Common myeloid progenitor, CD34-positive (primary cell): Measurements from ENCODE around the gene MYT1.
"Not testable (repeated sequence)": the region's sequence is repeated elsewhere in the genome, so short reads cannot be mapped to it uniquely, and the experiment has no call there.

Experiments
- CTCF ChIA-PET: fragments of 350-600 bp; sonication (Branson Sonifier 250); formaldehyde crosslinking; loops from one replicate; lab custom pipeline; 2021; ENCODE audit warnings: antibody characterized with exemption; lab: Charles Lee
- POLR2A ChIA-PET: fragments of 350-600 bp; sonication (Branson Sonifier 250); formaldehyde crosslinking; loops from one replicate; lab custom pipeline; 2021; ENCODE audit warnings: antibody characterized with exemption; lab: Charles Lee
- DNase-seq, 3 donors: peaks; one replicate each; pipeline versions ENCODE4 v3.0.0 to v3.0.0-alpha.2; 2013
- H3K27ac ChIP-seq, 2 experiments: 1 replicate in 1 of 2; 2 replicates in 1 of 2; pipeline ENCODE4 v1.7.0; 2013; ENCODE audit warnings: inconsistent platforms in 2 of 2, low read length in 2 of 2, mild to moderate bottlenecking in 2 of 2, low read depth in 1 of 2, moderate library complexity in 1 of 2; ENCODE audit not compliant: severe bottlenecking in 2 of 2, insufficient read depth in 1 of 2, poor library complexity in 1 of 2
- H3K27me3 ChIP-seq, 5 experiments: replicated peaks in 2 of 5; 1 replicate in 3 of 5; 2 replicates in 2 of 5; pipeline versions ENCODE4 v1.6.1 to v1.7.0; 2013; ENCODE audit warnings: low read length in 4 of 5, mild to moderate bottlenecking in 2 of 5, moderate library complexity in 2 of 5, inconsistent platforms in 1 of 5; ENCODE audit not compliant: insufficient read depth in 5 of 5, control insufficient read depth in 4 of 5
- H3K36me3 ChIP-seq, 4 experiments: 1 replicate in 2 of 4; 2 replicates in 2 of 4; pipeline versions ENCODE4 v1.6.1 to v1.7.0; 2013; ENCODE audit warnings: low read length in 3 of 4, control low read depth in 1 of 4, mild to moderate bottlenecking in 1 of 4; ENCODE audit not compliant: control insufficient read depth in 4 of 4, insufficient read depth in 4 of 4
- H3K4me1 ChIP-seq, 4 experiments: 1 replicate in 3 of 4; 2 replicates in 1 of 4; pipeline versions ENCODE4 v1.6.1 to v1.7.1; 2013; ENCODE audit warnings: low read length in 3 of 4, mild to moderate bottlenecking in 3 of 4, control low read depth in 1 of 4, inconsistent platforms in 1 of 4, moderate library complexity in 1 of 4; ENCODE audit not compliant: control insufficient read depth in 4 of 4, insufficient read depth in 4 of 4; ENCODE audit errors: control extremely low read depth in 1 of 4
- H3K4me3 ChIP-seq, 7 experiments: 1 replicate in 4 of 7; 2 replicates in 3 of 7; pipeline versions ENCODE4 v1.5.1 to v1.7.0; 2013; ENCODE audit warnings: mild to moderate bottlenecking in 7 of 7, low read length in 6 of 7, moderate library complexity in 6 of 7, inconsistent platforms in 2 of 7, low read depth in 2 of 7, control low read depth in 1 of 7; ENCODE audit not compliant: insufficient read depth in 4 of 7, control insufficient read depth in 1 of 7; ENCODE audit errors: extremely low read depth in 1 of 7
- H3K9me3 ChIP-seq, 5 experiments: 1 replicate in 4 of 5; 2 replicates in 1 of 5; pipeline versions ENCODE4 v1.6.1 to v1.7.1; 2013; ENCODE audit warnings: low read length in 4 of 5, mild to moderate bottlenecking in 2 of 5, inconsistent platforms in 1 of 5, low read depth in 1 of 5, moderate library complexity in 1 of 5; ENCODE audit not compliant: control insufficient read depth in 4 of 5, insufficient read depth in 2 of 5; ENCODE audit errors: control extremely low read depth in 1 of 5
- WGBS: methylation state at CpG from one replicate; pipeline ENCODE4 v1.1.5; 2013; ENCODE audit not compliant: insufficient coverage; 5-methylcytosine and 5-hydroxymethylcytosine counted together

Gene MYT1

GRCh38 chr20:64234291-64234791 lies 70.1 kb downstream of the MYT1 start:
- ChIA-PET CTCF (no interaction called here), POLR2A (no interaction called here)
- no peaks in the 10 kb centered on the region for H3K9me3 ChIP-seq
- H3K4me1 ChIP-seq: no peaks in the 10 kb centered on the region
- no peaks in the 10 kb centered on the region for H3K36me3 ChIP-seq
- DNase-seq: no peak
- H3K27me3 ChIP-seq: no peaks in the 10 kb centered on the region
- no peak overlapping the region for H3K27ac ChIP-seq
- WGBS: 96% methylated on average over 8 of the region's 11 CpGs
- no peak overlapping the region for H3K4me3 ChIP-seq

DNA sequence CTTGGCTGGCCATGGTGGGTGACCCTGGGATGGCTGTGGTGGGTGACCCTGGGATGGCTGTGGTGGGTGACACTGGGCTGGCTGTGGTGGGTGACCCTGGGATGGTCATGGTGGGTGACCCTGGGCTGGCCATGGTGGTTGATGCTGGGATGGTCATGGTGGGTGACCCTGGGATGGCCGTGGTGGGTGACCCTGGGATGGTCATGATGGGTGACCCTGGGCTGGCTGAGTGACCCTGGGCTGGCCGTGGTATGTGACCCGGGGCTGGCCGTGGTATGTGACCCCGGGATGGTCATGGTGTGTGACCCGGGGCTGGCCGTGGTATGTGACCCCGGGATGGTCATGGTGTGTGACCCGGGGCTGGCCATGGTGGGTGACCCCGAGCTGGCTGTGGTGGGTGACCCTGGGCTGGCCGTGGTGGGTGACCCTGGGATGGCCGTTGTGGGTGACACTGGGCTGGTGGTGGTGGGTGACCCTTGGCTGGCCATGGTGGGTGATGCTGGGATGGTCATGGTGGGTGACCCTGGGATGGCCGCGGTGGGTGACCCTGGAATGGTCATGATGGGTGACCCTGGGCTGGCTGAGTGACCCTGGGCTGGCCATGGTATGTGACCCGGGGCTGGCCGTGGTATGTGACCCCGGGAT lies 70.8 kb downstream of the MYT1 start:
- H3K27me3 ChIP-seq, H3K9me3 ChIP-seq, H3K36me3 ChIP-seq, POLR2A ChIA-PET, DNase-seq, H3K27ac ChIP-seq, H3K4me1 ChIP-seq, H3K4me3 ChIP-seq, CTCF ChIA-PET: not testable (repeated sequence)
- 100% methylated on average over 2 of the region's 17 CpGs for WGBS

DNA sequence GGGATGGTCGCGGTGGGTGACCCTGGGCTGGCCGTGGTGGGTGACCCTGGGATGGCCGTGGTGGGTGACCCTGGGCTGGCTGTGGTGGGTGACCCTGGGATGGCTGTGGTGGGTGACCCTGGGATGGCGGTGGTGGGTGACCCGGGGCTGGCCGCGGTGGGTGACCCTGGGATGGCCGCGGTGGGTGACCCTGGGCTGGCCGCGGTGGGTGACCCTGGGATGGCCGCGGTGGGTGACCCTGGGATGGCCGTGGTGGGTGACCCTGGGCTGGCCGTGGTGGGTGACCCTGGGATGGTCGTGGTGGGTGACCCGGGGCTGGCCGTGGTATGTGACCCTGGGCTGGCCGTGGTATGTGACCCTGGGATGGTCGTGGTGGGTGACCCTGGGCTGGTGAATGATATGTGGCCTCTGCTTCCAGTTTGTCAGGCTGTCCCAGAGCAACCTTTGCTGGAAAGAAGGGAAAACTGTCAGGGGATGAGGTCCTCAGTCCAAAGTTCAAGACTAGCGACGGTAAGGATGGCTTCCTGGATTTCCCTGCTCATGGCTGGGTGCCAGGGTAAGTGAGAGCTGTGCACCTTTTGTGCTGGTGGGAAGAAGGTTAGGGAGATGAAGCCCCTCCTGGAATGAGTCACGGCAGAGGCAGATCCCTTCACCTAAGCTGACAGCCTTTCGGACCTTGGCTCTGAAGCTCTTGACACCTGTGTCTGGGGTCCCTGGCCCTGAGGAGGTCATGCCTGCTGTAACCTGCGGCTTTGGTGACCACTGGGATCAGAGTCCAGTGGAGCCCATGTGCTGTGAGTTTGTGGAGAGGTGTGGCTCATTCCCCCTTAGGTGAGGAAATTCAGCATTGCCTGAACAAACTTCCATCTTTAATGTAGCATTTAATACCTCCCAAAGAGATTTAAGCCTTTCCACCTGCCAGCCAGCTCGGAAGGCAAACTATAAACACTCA lies 72.2 kb downstream of the MYT1 start:
- Histone ChIP-seq H3K4me3 (no peak overlapping the region), H3K4me1 (no peaks in the 10 kb centered on the region), H3K27me3 (no peaks in the 10 kb centered on the region), H3K9me3 (no peaks in the 10 kb centered on the region), H3K36me3 (no peaks in the 10 kb centered on the region), H3K27ac (no peak overlapping the region)
- CTCF ChIA-PET: interaction anchor here (0.6 kb wide), 1 partner anchor 23 kb away, joined by 3 read pairs; no protein-coding TSS in a partner anchor
- DNase-seq: no peak
- POLR2A ChIA-PET: no interaction called here
- 95% methylated on average over 17 of the region's 27 CpGs for WGBS

GRCh38 chr20:64237316-64237715 lies 73.1 kb downstream of the MYT1 start:
- 94% methylated on average over 6 of the region's 17 CpGs for WGBS
- H3K4me1 ChIP-seq: no peaks in the 10 kb centered on the region
- no peak overlapping the region for H3K4me3 ChIP-seq
- no peaks in the 10 kb centered on the region for H3K36me3 ChIP-seq
- no peaks in the 10 kb centered on the region for H3K27me3 ChIP-seq
- H3K27ac ChIP-seq: no peak overlapping the region
- DNase-seq: no peak
- no peaks in the 10 kb centered on the region for H3K9me3 ChIP-seq
- CTCF ChIA-PET: interaction anchor here (0.6 kb wide), 1 partner anchor 22 kb away, joined by 3 read pairs; no protein-coding TSS in a partner anchor
- POLR2A ChIA-PET: no interaction called here

DNA sequence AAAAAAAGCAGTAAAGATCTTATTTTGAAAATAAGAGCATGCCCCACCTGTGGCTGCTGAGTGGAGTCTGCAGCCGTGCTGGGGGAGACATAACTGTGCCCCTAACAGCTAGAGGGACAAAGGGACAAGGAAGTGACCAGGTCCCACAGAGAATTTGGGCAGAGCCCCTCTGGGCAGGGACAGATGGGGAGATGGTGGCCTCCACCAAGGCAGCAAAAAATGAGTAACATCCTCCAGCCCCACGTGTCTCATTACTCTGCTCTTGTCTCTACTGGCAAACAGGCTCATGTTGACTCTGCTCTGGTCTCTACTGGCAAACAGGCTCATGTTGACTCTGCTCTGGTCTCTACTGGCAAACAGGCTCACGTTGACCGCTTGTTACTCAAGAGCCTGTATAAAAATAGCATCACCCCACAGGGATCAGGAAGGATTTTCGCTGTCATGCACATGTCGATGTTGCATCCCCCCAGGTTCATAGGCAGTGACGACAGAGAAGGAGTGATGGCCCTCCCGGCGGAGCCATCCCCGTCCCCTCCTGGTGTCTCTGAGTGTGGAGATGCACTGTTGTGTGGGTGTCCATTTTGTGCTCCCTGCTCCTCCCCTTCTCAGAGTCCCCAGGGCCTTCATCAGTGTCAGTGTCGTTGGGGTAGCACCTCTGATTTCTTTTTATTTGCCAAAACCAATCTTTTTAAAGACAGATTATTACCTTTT lies 74.0 kb downstream of the MYT1 start:
- H3K36me3 ChIP-seq: no peaks in the 10 kb centered on the region
- H3K4me1 ChIP-seq: no peaks in the 10 kb centered on the region
- H3K27me3 ChIP-seq: no peaks in the 10 kb centered on the region
- no peak overlapping the region for H3K27ac ChIP-seq
- H3K4me3 ChIP-seq: no peak overlapping the region
- WGBS: 98% methylated on average over 8 of the region's 11 CpGs
- no peaks in the 10 kb centered on the region for H3K9me3 ChIP-seq
- POLR2A ChIA-PET: no interaction called here
- DNase-seq: no peak
- CTCF ChIA-PET: no interaction called here

- ChIA-PET CTCF (interaction anchor here (1.7 kb wide), 1 partner anchor 10 kb away, joined by 5 read pairs; no protein-coding TSS in a partner anchor), POLR2A (no interaction called here)
- WGBS: 92% methylated on average over 6 of the region's 7 CpGs
- DNase-seq: no peak
- Histone ChIP-seq H3K4me1 (no peaks in the 10 kb centered on the region), H3K4me3 (no peak overlapping the region), H3K9me3 (no peaks in the 10 kb centered on the region), H3K27me3 (no peaks in the 10 kb centered on the region), H3K36me3 (no peaks in the 10 kb centered on the region), H3K27ac (no peak overlapping the region)
Measured at GRCh38 chr20:64238851-64239387, 74.7 kb downstream of the MYT1 start.
